Keratinocyte (primary cell): ENCODE measurements around the gene DGKD. TPM values are rescaled to one million over a fixed set of nuclear protein-coding genes. Genes with fewer than 3 reads are reported as not detected.

Experiments used
- DNase-seq: peaks from one replicate; pipeline ENCODE4 v3.0.0-alpha.2; 2011; ENCODE audit warnings: low read depth, missing footprints, low spot score
- FAIRE-seq: peaks from 2 replicates; lab custom pipeline; 2011; peaks lifted over from hg19 to GRCh38; lab: Jason Lieb, UNC
- H2AFZ ChIP-seq: 2 replicates; pipeline ENCODE4 v1.6.0; 2012; ENCODE audit warnings: low read length, control low read depth, inconsistent platforms; ENCODE audit not compliant: control insufficient read depth
- H3K27ac ChIP-seq: 2 replicates; pipeline ENCODE4 v1.5.1; 2011; ENCODE audit warnings: low read length; ENCODE audit not compliant: control insufficient read depth, insufficient read depth
- H3K27me3 ChIP-seq: 3 replicates; pipeline ENCODE4 v1.6.0; 2011; ENCODE audit warnings: low read length; ENCODE audit not compliant: control insufficient read depth, insufficient read depth; ENCODE audit errors: extremely low read depth
- H3K36me3 ChIP-seq, 2 experiments: 2 replicates in 1 of 2; 3 replicates in 1 of 2; pipeline ENCODE4 v1.5.1; 2011; ENCODE audit warnings: low read length in 2 of 2, mild to moderate bottlenecking in 1 of 2; ENCODE audit not compliant: control insufficient read depth in 2 of 2, insufficient read depth in 2 of 2; ENCODE audit errors: extremely low read depth in 1 of 2
- H3K4me1 ChIP-seq: 3 replicates; pipeline ENCODE4 v1.5.1; 2011; ENCODE audit warnings: low read length; ENCODE audit not compliant: control insufficient read depth, insufficient read depth; ENCODE audit errors: extremely low read depth
- H3K4me2 ChIP-seq: 3 replicates; pipeline ENCODE4 v1.6.0; 2011; ENCODE audit warnings: low read depth, low read length; ENCODE audit not compliant: control insufficient read depth, insufficient read depth; ENCODE audit errors: extremely low read depth
- H3K4me3 ChIP-seq, 3 experiments: fragments of 200-600 bp in 1 of 3; sonication (generic) in 1 of 3; 2 replicates in 2 of 3; 3 replicates in 1 of 3; pipeline ENCODE4 v1.5.1; 2011 to 2016; ENCODE audit warnings: low read length in 3 of 3, mild to moderate bottlenecking in 3 of 3, control low read depth in 2 of 3, inconsistent platforms in 1 of 3, low read depth in 1 of 3, mixed read lengths in 1 of 3, mixed run types in 1 of 3, moderate library complexity in 1 of 3; ENCODE audit not compliant: control insufficient read depth in 2 of 3, insufficient read depth in 2 of 3; ENCODE audit errors: extremely low read depth in 1 of 3
- H3K79me2 ChIP-seq: 2 replicates; pipeline ENCODE4 v1.6.0; 2012; ENCODE audit warnings: low read length; ENCODE audit not compliant: control insufficient read depth, insufficient read depth
- H3K9ac ChIP-seq: 3 replicates; pipeline ENCODE4 v1.6.0; 2011; ENCODE audit warnings: low read length; ENCODE audit not compliant: control insufficient read depth, insufficient read depth; ENCODE audit errors: extremely low read depth
- H3K9me1 ChIP-seq: 3 replicates; pipeline ENCODE4 v1.6.0; 2011; ENCODE audit warnings: low read length; ENCODE audit not compliant: control insufficient read depth, insufficient read depth; ENCODE audit errors: extremely low read depth
- H3K9me3 ChIP-seq: 2 replicates; pipeline ENCODE4 v1.5.1; 2012; ENCODE audit warnings: low read depth, low read length; ENCODE audit not compliant: control insufficient read depth
- H4K20me1 ChIP-seq: 3 replicates; pipeline ENCODE4 v1.6.0; 2011; ENCODE audit warnings: low read length; ENCODE audit not compliant: control insufficient read depth, insufficient read depth; ENCODE audit errors: extremely low read depth
- CTCF ChIP-seq, 3 experiments: IDR thresholded peaks in 1 of 3; conservative IDR thresholded peaks in 1 of 3; optimal IDR thresholded peaks in 1 of 3; 2 replicates in 2 of 3; 3 replicates in 1 of 3; pipeline versions ENCODE3 to v1.5.1; 2011; ENCODE audit warnings: low read length in 3 of 3, mild to moderate bottlenecking in 3 of 3, moderate library complexity in 2 of 3, control low read depth in 1 of 3, inconsistent platforms in 1 of 3; ENCODE audit not compliant: insufficient read depth in 2 of 3; ENCODE audit errors: extremely low read depth in 1 of 3
- EZH2 ChIP-seq: IDR thresholded peaks from one replicate; pipeline ENCODE4 v1.6.1; 2012; ENCODE audit warnings: inconsistent platforms, mild to moderate bottlenecking, low read length, moderate library complexity
- dilution Hi-C: fragments of 300-500 bp; cut with MboI; formaldehyde crosslinking; loops from one replicate; pipeline ENCODE4 v1.7.0; 2020; ENCODE audit warnings: low sequenced_read_pairs; ENCODE audit not compliant: extremely low pct_ligation_motif_present
- polyA plus RNA-seq, 5 experiments: library from polyadenylated mRNA; depleted of rRNA in 3 of 5; stranded (reverse) in 3 of 5; stranded (forward) in 1 of 5; unstranded in 1 of 5; fragments of >200 nt; gene quantifications; 1 replicate in 1 of 5; 2 replicates in 3 of 5; 3 replicates in 1 of 5; pipeline versions ENCODE4 v1.2.1 to v1.2.3, GENCODE V29; 2011 to 2012; ENCODE audit warnings: missing spikeins in 2 of 5, low read depth in 1 of 5, low replicate concordance in 1 of 5

The DGKD gene
- polyA plus RNA-seq, 1 donor (not counting 4 experiments of a cell fraction or from before 2014, with no cell fraction given) = 6.1 TPM

- Histone ChIP-seq H4K20me1 (peaks cover 3% of the 10 kb centered on the region), H3K9me3 (no peaks in the 10 kb centered on the region), H3K27me3 (no peaks in the 10 kb centered on the region), H3K9ac (no peak overlapping the region), H3K4me1 (peaks cover 19% of the 10 kb centered on the region), H3K27ac (no peak overlapping the region), H3K4me3 (no peak overlapping the region), H2AFZ (no peak overlapping the region), H3K4me2 (no peak overlapping the region), H3K9me1 (no peaks in the 10 kb centered on the region), H3K36me3 (peaks cover 0 to 2% of the 10 kb centered on the region in 2 experiments), H3K79me2 (peaks cover 3% of the 10 kb centered on the region)
- TF ChIP-seq EZH2 (no peak), CTCF (optimal IDR thresholded peaks at IDR 0.05 in 1 of 3, IDR thresholded peaks at IDR 0.05 in 1 of 3, conservative IDR thresholded peaks at IDR 0.05 in 1 of 3; ENCODE audit: extremely low read depth in 1 of 3, insufficient read depth in 2 of 3, low read length in 3 of 3) (no peak)
- FAIRE-seq (no peak), DNase-seq (no peak)
- dilution Hi-C loops = no loop called here
Measured at GRCh38 chr2:233387225-233387624, 32.9 kb downstream of the DGKD start.

- Histone ChIP-seq H3K79me2 (peaks cover 3% of the 10 kb centered on the region), H3K27ac (no peak overlapping the region)
- FAIRE-seq = no peak
Measured at GRCh38 chr2:233387667-233388528, 33.6 kb downstream of the DGKD start.

More at GRCh38 chr2:233387667-233388528, 33.6 kb downstream of the DGKD start:
- H3K4me3 ChIP-seq = no peak overlapping the region
- peaks cover 0 to 2% of the 10 kb centered on the region in 2 experiments for H3K36me3 ChIP-seq
- no peak overlapping the region for H2AFZ ChIP-seq
- no peak overlapping the region for H3K9ac ChIP-seq
- H3K4me1 ChIP-seq = peaks cover 19% of the 10 kb centered on the region
- DNase-seq = no peak
- dilution Hi-C loops = no loop called here
- H4K20me1 ChIP-seq = peaks cover 3% of the 10 kb centered on the region
- no peaks in the 10 kb centered on the region for H3K9me3 ChIP-seq
- TF ChIP-seq CTCF (optimal IDR thresholded peaks at IDR 0.05 in 1 of 3, IDR thresholded peaks at IDR 0.05 in 1 of 3, conservative IDR thresholded peaks at IDR 0.05 in 1 of 3; ENCODE audit: extremely low read depth in 1 of 3, insufficient read depth in 2 of 3, low read length in 3 of 3) (no peak), EZH2 (no peak)
- H3K9me1 ChIP-seq = no peaks in the 10 kb centered on the region
- H3K4me2 ChIP-seq = no peak overlapping the region
- no peaks in the 10 kb centered on the region for H3K27me3 ChIP-seq
